Panc1 (cell line): Measurements from ENCODE around the gene SLC2A1. TPM values are rescaled to one million over a fixed set of nuclear protein-coding genes. Genes with fewer than 3 reads are reported as not detected.

Experiments used
- ATAC-seq: fragments of 200-7000 bp; cut with Tn5 transposase; 2 replicates; pipeline ENCODE4 v1.9.1; 2020; ENCODE audit warnings: mild to moderate bottlenecking, moderate library complexity
- BruUV-seq: library from RNA; stranded (reverse); fragments of 400-500 nt; replicated peaks from 2 replicates; lab custom pipeline; 2021; lab: Mats Ljungman, UMichigan
- CTCF ChIA-PET: fragments of 300-600 bp; sonication (Branson Sonifier 250); formaldehyde crosslinking; loops from one replicate; lab custom pipeline; 2022; ENCODE audit warnings: antibody characterized with exemption; lab: Charles Lee
- POLR2A ChIA-PET: fragments of 300-600 bp; sonication (Branson Sonifier 250); formaldehyde crosslinking; loops from one replicate; lab custom pipeline; 2022; ENCODE audit warnings: antibody characterized with exemption; lab: Charles Lee
- DNase-seq: peaks from one replicate; pipeline ENCODE4 v3.0.0-alpha.2; 2010; ENCODE audit warnings: low read depth, low spot score
- H3K27ac ChIP-seq: 2 replicates; pipeline ENCODE4 v1.5.1; 2011; ENCODE audit warnings: mild to moderate bottlenecking, low read length, inconsistent platforms
- H3K27me3 ChIP-seq: fragments of 200-500 bp; sonication (Bioruptor generic); 2 replicates; pipeline ENCODE4 v1.6.0; 2014; ENCODE audit warnings: low read length, inconsistent platforms; ENCODE audit not compliant: control insufficient read depth, insufficient read depth
- H3K36me3 ChIP-seq: fragments of 200-500 bp; sonication (Bioruptor generic); 2 replicates; pipeline ENCODE4 v1.5.1; 2014; ENCODE audit warnings: inconsistent platforms, mild to moderate bottlenecking, low read length, moderate library complexity; ENCODE audit not compliant: control insufficient read depth, insufficient read depth
- H3K4me1 ChIP-seq: 2 replicates; pipeline ENCODE4 v1.5.1; 2011; ENCODE audit warnings: inconsistent platforms, mild to moderate bottlenecking, low read length, moderate library complexity; ENCODE audit not compliant: control insufficient read depth, insufficient read depth
- H3K4me3 ChIP-seq, 2 experiments: 2 replicates each; pipeline ENCODE4 v1.5.1; 2011 to 2012; ENCODE audit warnings: low read depth in 2 of 2, low read length in 2 of 2, mild to moderate bottlenecking in 2 of 2, inconsistent platforms in 1 of 2, moderate library complexity in 1 of 2
- H3K9me3 ChIP-seq: fragments of 200-500 bp; sonication (Bioruptor generic); 2 replicates; pipeline ENCODE4 v1.5.1; 2014; ENCODE audit warnings: low read depth, mild to moderate bottlenecking, inconsistent platforms, low read length, moderate library complexity; ENCODE audit not compliant: control insufficient read depth, insufficient read depth
- CTCF ChIP-seq: fragments of 450-650 bp; IDR thresholded peaks from 2 replicates; pipeline ENCODE4 v1.5.1; 2017; ENCODE audit warnings: mild to moderate bottlenecking
- POLR2AphosphoS5 ChIP-seq: IDR thresholded peaks from 2 replicates; pipeline ENCODE4 v1.6.1; 2012; ENCODE audit warnings: mild to moderate bottlenecking, low read depth, low read length, moderate library complexity
- REST ChIP-seq, 2 experiments: IDR thresholded peaks; 2 replicates each; pipeline ENCODE4 v1.6.1; 2011 to 2012; ENCODE audit warnings: low read depth in 2 of 2, control low read depth in 1 of 2, low read length in 1 of 2, mild to moderate bottlenecking in 1 of 2, moderate library complexity in 1 of 2; ENCODE audit not compliant: insufficient read depth in 1 of 2
- SIN3A ChIP-seq: IDR thresholded peaks from 2 replicates; pipeline ENCODE4 v1.6.1; 2012; ENCODE audit warnings: low read depth, mild to moderate bottlenecking, low read length, moderate library complexity, borderline replicate concordance; ENCODE audit not compliant: insufficient read depth
- TCF7L2 ChIP-seq: IDR thresholded peaks from 2 replicates; pipeline ENCODE4 v1.6.1; 2011; ENCODE audit warnings: mild to moderate bottlenecking, low read depth, low read length, inconsistent platforms
- in situ Hi-C: cut with HindIII; loops from 2 replicates; pipeline ENCODE4 v1.10.0; 2016; ENCODE audit warnings: low sequenced_read_pairs, low pct_unique_long_range_greater_than_20kb
- intact Hi-C: fragments of 100-400 bp; cut with micrococcal nuclease; formaldehyde crosslinking; loops from one replicate; pipeline ENCODE4 v1.10.0; 2022; ENCODE audit not compliant: unreplicated experiment
- total RNA-seq: library from RNA; stranded (reverse); gene quantifications from one replicate; pipeline ENCODE4 v1.2.1, GENCODE V29; 2021; ENCODE audit not compliant: unreplicated experiment

Gene SLC2A1
- total RNA-seq, 1 experiment from 2014 or later, result 32.9 TPM

GRCh38 chr1:42982641-42983040 is 24.0 kb upstream of the SLC2A1 start:
- no peak for TF ChIP-seq TCF7L2
- TF ChIP-seq REST (IDR thresholded peaks at IDR 0.05; ENCODE audit: insufficient read depth in 1 of 2, low read depth in 2 of 2, low read length in 1 of 2), result no peak
- no peak for TF ChIP-seq CTCF
- TF ChIP-seq POLR2AphosphoS5, result no peak
- no peak for TF ChIP-seq SIN3A
- no peaks in the 10 kb centered on the region for H3K36me3 ChIP-seq
- ATAC-seq (no peak), DNase-seq (no peak)
- H3K4me1 ChIP-seq, result no peaks in the 10 kb centered on the region
- intact Hi-C loops (no loop called here), in situ Hi-C loops (no loop called here)
- POLR2A ChIA-PET, result no interaction called here
- H3K27ac ChIP-seq, result no peak overlapping the region
- H3K9me3 ChIP-seq, result no peaks in the 10 kb centered on the region
- H3K27me3 ChIP-seq, result no peaks in the 10 kb centered on the region
- no peak overlapping the region for H3K4me3 ChIP-seq
- CTCF ChIA-PET, result no interaction called here
- BruUV-seq, result no TSS peak

GRCh38 chr1:42981871-42982270 is 23.2 kb upstream of the SLC2A1 start:
- Histone ChIP-seq H3K36me3 (no peaks in the 10 kb centered on the region), H3K9me3 (no peaks in the 10 kb centered on the region), H3K4me1 (no peaks in the 10 kb centered on the region), H3K27me3 (no peaks in the 10 kb centered on the region), H3K4me3 (no peak overlapping the region), H3K27ac (no peak overlapping the region)
- POLR2A ChIA-PET, result no interaction called here
- CTCF ChIA-PET, result no interaction called here
- DNase-seq, result no peak
- in situ Hi-C loops (no loop called here), intact Hi-C loops (no loop called here)
- ATAC-seq, result no peak
- TF ChIP-seq TCF7L2, result no peak
- no peak for TF ChIP-seq CTCF
- no peak for TF ChIP-seq SIN3A
- TF ChIP-seq REST (IDR thresholded peaks at IDR 0.05; ENCODE audit: insufficient read depth in 1 of 2, low read depth in 2 of 2, low read length in 1 of 2), result no peak
- TF ChIP-seq POLR2AphosphoS5, result no peak
- BruUV-seq, result no TSS peak
